SK-N-SH (cell line): ENCODE results near the gene CACNA2D3. TPM values are rescaled to one million over a fixed set of nuclear protein-coding genes. Genes with fewer than 3 reads are reported as not detected.

Source experiments
- CTCF ChIA-PET: fragments of 300-600, 350-600 bp; formaldehyde crosslinking; extraction: SDS; loops from one replicate; lab custom pipeline; 2021; lab: Yijun Ruan, JAX
- POLR2A ChIA-PET: fragments of 350-600 bp; sonication (Branson Sonifier 250); formaldehyde crosslinking; extraction: SDS; loops from one replicate; lab custom pipeline; 2020; ENCODE audit warnings: antibody characterized with exemption, inconsistent platforms; lab: Yijun Ruan, JAX
- DNase-seq: peaks from one replicate; pipeline ENCODE4 v3.0.0; 2012
- H2AFZ ChIP-seq: fragments of 200-600 bp; sonication (generic); 2 replicates; pipeline ENCODE4 v1.8.1; 2016; ENCODE audit warnings: antibody characterized with exemption, mild to moderate bottlenecking, low read depth
- H3F3A ChIP-seq: fragments of 200-600 bp; sonication (generic); replicated peaks from 2 replicates; pipeline ENCODE3; 2016; ENCODE audit warnings: antibody characterized with exemption, mild to moderate bottlenecking; ENCODE audit not compliant: insufficient read depth
- H3K27ac ChIP-seq, 2 experiments: fragments of 200-500 bp in 1 of 2; fragments of 200-600 bp in 1 of 2; sonication (Bioruptor generic) in 1 of 2; sonication (generic), shearing (Covaris generic) in 1 of 2; 2 replicates each; pipeline versions ENCODE4 v1.5.1 to v1.6.1; 2014 to 2016; ENCODE audit warnings: low read depth in 2 of 2, inconsistent platforms in 1 of 2, low read length in 1 of 2, mild to moderate bottlenecking in 1 of 2, mixed read lengths in 1 of 2
- H3K27me3 ChIP-seq: fragments of 200-600 bp; sonication (generic), shearing (Covaris generic); 2 replicates; pipeline ENCODE4 v1.6.1; 2016; ENCODE audit warnings: mixed run types; ENCODE audit not compliant: insufficient read depth
- H3K36me3 ChIP-seq, 2 experiments: fragments of 200-500 bp in 1 of 2; fragments of 200-600 bp in 1 of 2; sonication (Bioruptor generic) in 1 of 2; sonication (generic) in 1 of 2; replicated peaks in 1 of 2; 2 replicates each; pipeline versions ENCODE3 to v1.5.1; 2014 to 2016; ENCODE audit warnings: low read length in 1 of 2, mild to moderate bottlenecking in 1 of 2; ENCODE audit not compliant: insufficient read depth in 2 of 2, control insufficient read depth in 1 of 2
- H3K4me1 ChIP-seq, 2 experiments: fragments of 200-500 bp in 1 of 2; fragments of 200-600 bp in 1 of 2; sonication (Bioruptor generic) in 1 of 2; sonication (generic), shearing (Covaris generic) in 1 of 2; 2 replicates each; pipeline versions ENCODE4 v1.5.1 to v1.6.1; 2014 to 2016; ENCODE audit warnings: low read depth in 1 of 2, low read length in 1 of 2, mixed run types in 1 of 2; ENCODE audit not compliant: insufficient read depth in 2 of 2, control insufficient read depth in 1 of 2
- H3K4me2 ChIP-seq: fragments of 200-600 bp; sonication (generic), shearing (Covaris generic); 2 replicates; pipeline ENCODE4 v1.6.1; 2017; ENCODE audit warnings: mixed run types
- H3K4me3 ChIP-seq, 2 experiments: fragments of 200-500 bp in 1 of 2; fragments of 200-600 bp in 1 of 2; sonication (Bioruptor generic) in 1 of 2; sonication (generic), shearing (Covaris generic) in 1 of 2; 2 replicates each; pipeline versions ENCODE4 v1.5.1 to v1.8.1; 2014 to 2016; ENCODE audit warnings: low read depth in 2 of 2, inconsistent platforms in 1 of 2, low read length in 1 of 2, mild to moderate bottlenecking in 1 of 2, mixed read lengths in 1 of 2, moderate library complexity in 1 of 2
- H3K79me2 ChIP-seq: fragments of 200-600 bp; sonication (generic); 2 replicates; pipeline ENCODE4 v1.8.1; 2017; ENCODE audit warnings: mild to moderate bottlenecking; ENCODE audit not compliant: insufficient read depth
- H3K9ac ChIP-seq: fragments of 200-600 bp; sonication (generic); 2 replicates; pipeline ENCODE4 v1.6.1; 2017; ENCODE audit warnings: mixed run types
- H3K9me2 ChIP-seq: fragments of 200-600 bp; sonication (generic); 2 replicates; pipeline ENCODE4 v1.6.1; 2017; ENCODE audit warnings: mixed run types
- H3K9me3 ChIP-seq: fragments of 200-600 bp; sonication (generic); 2 replicates; pipeline ENCODE4 v1.6.1; 2017; ENCODE audit warnings: mixed run types, mild to moderate bottlenecking, moderate library complexity
- H4K20me1 ChIP-seq: fragments of 200-600 bp; sonication (generic); 2 replicates; pipeline ENCODE4 v1.6.1; 2017; ENCODE audit warnings: mild to moderate bottlenecking, mixed run types; ENCODE audit not compliant: insufficient read depth
- ELF1 ChIP-seq: IDR thresholded peaks from 2 replicates; pipeline ENCODE4 v1.4.0; 2012
- EP300 ChIP-seq, 2 experiments: IDR thresholded peaks; 2 replicates each; pipeline versions ENCODE4 v1.4.0 to v1.6.1; 2012; ENCODE audit warnings: borderline replicate concordance in 1 of 2, low read depth in 1 of 2, low read length in 1 of 2
- EZH2phosphoT487 ChIP-seq: fragments of 200-600 bp; sonication (generic); IDR thresholded peaks from 2 replicates; pipeline ENCODE4 v1.6.1; 2017; ENCODE audit warnings: low read depth, mixed run types, mild to moderate bottlenecking, antibody characterized with exemption, moderate library complexity, borderline replicate concordance
- FOSL2 ChIP-seq: IDR thresholded peaks from 2 replicates; pipeline ENCODE4 v1.4.0; 2012; ENCODE audit warnings: low read depth, mild to moderate bottlenecking, moderate library complexity, borderline replicate concordance
- FOXJ3 ChIP-seq: sonication (generic); formaldehyde crosslinking; IDR thresholded peaks from 2 replicates; pipeline ENCODE4 v1.5.1; 2020; ENCODE audit warnings: mild to moderate bottlenecking, missing genetic modification reagents
- FOXM1 ChIP-seq: IDR thresholded peaks from 2 replicates; pipeline ENCODE4 v1.4.0; 2012; ENCODE audit warnings: low read depth, mild to moderate bottlenecking
- GATA2 ChIP-seq: sonication (generic); formaldehyde crosslinking; IDR thresholded peaks from 2 replicates; pipeline ENCODE4 v1.5.0; 2020; ENCODE audit warnings: mild to moderate bottlenecking, missing genetic modification reagents
- IRF3 ChIP-seq: fragments of 150-350 bp; IDR thresholded peaks from 2 replicates; pipeline ENCODE4 v1.6.1; 2016; ENCODE audit warnings: mild to moderate bottlenecking, low read depth, low read length
- JUND ChIP-seq: IDR thresholded peaks from 2 replicates; pipeline ENCODE4 v1.4.0; 2012
- MAX ChIP-seq: IDR thresholded peaks from 2 replicates; pipeline ENCODE4 v1.4.0; 2012; ENCODE audit warnings: low read depth
- MEF2A ChIP-seq: IDR thresholded peaks from 2 replicates; pipeline ENCODE4 v1.4.0; 2012; ENCODE audit warnings: low read depth, borderline replicate concordance
- NFIC ChIP-seq: IDR thresholded peaks from 2 replicates; pipeline ENCODE4 v1.4.0; 2012; ENCODE audit warnings: borderline replicate concordance
- NRF1 ChIP-seq: IDR thresholded peaks from 2 replicates; pipeline ENCODE4 v1.6.1; 2012; ENCODE audit warnings: low read depth, mild to moderate bottlenecking, low read length
- PBX3 ChIP-seq: IDR thresholded peaks from 2 replicates; pipeline ENCODE4; 2012
- RCOR1 ChIP-seq: fragments of 150-350 bp; IDR thresholded peaks from 2 replicates; pipeline ENCODE4 v1.6.1; 2017; ENCODE audit warnings: antibody characterized with exemption, low read length
- REST ChIP-seq: IDR thresholded peaks from 2 replicates; pipeline ENCODE4 v1.6.1; 2012; ENCODE audit warnings: mild to moderate bottlenecking, low read depth, low read length, moderate library complexity
- RFX5 ChIP-seq: IDR thresholded peaks from 2 replicates; pipeline ENCODE4 v1.6.1; 2012; ENCODE audit warnings: mild to moderate bottlenecking, improper control_type of control experiment, low read length
- RXRA ChIP-seq: IDR thresholded peaks from 2 replicates; pipeline ENCODE4 v1.4.0; 2012; ENCODE audit warnings: low read depth, mild to moderate bottlenecking, borderline replicate concordance
- SIN3A ChIP-seq: IDR thresholded peaks from 2 replicates; pipeline ENCODE4 v1.6.1; 2012; ENCODE audit warnings: low read depth, mild to moderate bottlenecking, low read length, moderate library complexity, borderline replicate concordance
- TAF1 ChIP-seq: IDR thresholded peaks from 2 replicates; pipeline ENCODE4 v1.6.1; 2012; ENCODE audit warnings: low read depth, mild to moderate bottlenecking, low read length, moderate library complexity, borderline replicate concordance
- USF1 ChIP-seq: IDR thresholded peaks from 2 replicates; pipeline ENCODE4 v1.4.0; 2012; ENCODE audit warnings: low read depth, borderline replicate concordance
- USF2 ChIP-seq: fragments of 150-350 bp; IDR thresholded peaks from 2 replicates; pipeline ENCODE4 v1.6.1; 2017; ENCODE audit warnings: antibody characterized with exemption, low read length, low read depth, borderline replicate concordance
- YY1 ChIP-seq: IDR thresholded peaks from 2 replicates; pipeline ENCODE4 v1.4.0; 2012; ENCODE audit warnings: low read depth, mild to moderate bottlenecking
- ZBTB33 ChIP-seq: IDR thresholded peaks from 2 replicates; pipeline ENCODE4 v1.4.0; 2012; ENCODE audit warnings: low read depth, borderline replicate concordance
- WGBS: methylation state at CpG from one replicate; pipeline ENCODE4 v1.1.6; 2017; ENCODE audit warnings: low lambda C conversion rate; 5-methylcytosine and 5-hydroxymethylcytosine counted together
- polyA plus RNA-seq, 3 experiments: library from polyadenylated mRNA; depleted of rRNA; stranded (reverse); fragments of >200 nt; gene quantifications; 2 replicates each; pipeline ENCODE4 v1.2.3, GENCODE V29; 2012

Gene CACNA2D3
- polyA plus RNA-seq, 1 of the 3 experiments (the other 2 are of a cell fraction) = 0.15 TPM

- H3F3A ChIP-seq = peaks cover 20% of the 10 kb centered on the region
- no peak overlapping the region for H3K4me3 ChIP-seq
- no peaks in the 10 kb centered on the region for H3K36me3 ChIP-seq
- no peaks in the 10 kb centered on the region for H4K20me1 ChIP-seq
- no peaks in the 10 kb centered on the region for H3K9me2 ChIP-seq
- no peaks in the 10 kb centered on the region for H3K79me2 ChIP-seq
- peak overlapping the region; percentile 56 for H3K4me2 ChIP-seq
- peak overlapping the region; percentile 73 to 86 for H3K27ac ChIP-seq
- peak; percentile 39 for DNase-seq
- peak overlapping the region; percentile 57; the same call in 1 of the 2 replicates for H2AFZ ChIP-seq
- no peaks in the 10 kb centered on the region for H3K9me3 ChIP-seq
- H3K27me3 ChIP-seq = no peaks in the 10 kb centered on the region
- H3K4me1 ChIP-seq = peaks cover 8 to 27% of the 10 kb centered on the region in 2 experiments; a peak in 3 of 4 replicates
- WGBS = 21% methylated on average over 5 of the region's 5 CpGs
- CTCF ChIA-PET = no interaction called here
- POLR2A ChIA-PET = no interaction called here
- H3K9ac ChIP-seq = peak overlapping the region; percentile 45
- no peak for TF ChIP-seq FOXJ3 (CRISPR knock-in tag)
- TF ChIP-seq RXRA = peak; percentile 88; the same call in 1 of the 2 replicates
- no peak for TF ChIP-seq NRF1
- TF ChIP-seq JUND = peak; percentile 96
- TF ChIP-seq USF2 = no peak
- TF ChIP-seq REST = peak; percentile 84
- 0 out of 2 replicates have a peak, but pooled peaks have one; percentile 8 for TF ChIP-seq USF1
- TF ChIP-seq PBX3 = peak; percentile 90
- TF ChIP-seq FOXM1 = no peak
- TF ChIP-seq ZBTB33 = no peak
- peak; percentile 61; the same call in 1 of the 2 replicates for TF ChIP-seq MEF2A
- peak; percentile 84; the same call in 1 of the 2 replicates for TF ChIP-seq SIN3A
- no peak for TF ChIP-seq IRF3
- peak; percentile 99 for TF ChIP-seq FOSL2
- TF ChIP-seq MAX = peak; percentile 97
- 0 out of 2 replicates have a peak, but pooled peaks have one; percentile 47 for TF ChIP-seq ELF1
- no peak for TF ChIP-seq EZH2phosphoT487
- TF ChIP-seq NFIC = peak; percentile 95
- TF ChIP-seq RFX5 = no peak
- TF ChIP-seq RCOR1 = no peak
- 0 out of 2 replicates have a peak, but pooled peaks have one; percentile 22 for TF ChIP-seq TAF1
- no peak for TF ChIP-seq YY1
- no peak for TF ChIP-seq GATA2 (CRISPR knock-in tag)
- TF ChIP-seq EP300 (IDR thresholded peaks at IDR 0.05; ENCODE audit: borderline replicate concordance in 1 of 2, low read depth in 1 of 2, low read length in 1 of 2) = peak; percentile 34 to 90; a peak in 2 of 4 replicates
Measured at GRCh38 chr3:54891540-54891897, 769.2 kb downstream of the CACNA2D3 start.
